Measurements from ENCODE around the gene KCNH1.

KCNH1 gene

DNA sequence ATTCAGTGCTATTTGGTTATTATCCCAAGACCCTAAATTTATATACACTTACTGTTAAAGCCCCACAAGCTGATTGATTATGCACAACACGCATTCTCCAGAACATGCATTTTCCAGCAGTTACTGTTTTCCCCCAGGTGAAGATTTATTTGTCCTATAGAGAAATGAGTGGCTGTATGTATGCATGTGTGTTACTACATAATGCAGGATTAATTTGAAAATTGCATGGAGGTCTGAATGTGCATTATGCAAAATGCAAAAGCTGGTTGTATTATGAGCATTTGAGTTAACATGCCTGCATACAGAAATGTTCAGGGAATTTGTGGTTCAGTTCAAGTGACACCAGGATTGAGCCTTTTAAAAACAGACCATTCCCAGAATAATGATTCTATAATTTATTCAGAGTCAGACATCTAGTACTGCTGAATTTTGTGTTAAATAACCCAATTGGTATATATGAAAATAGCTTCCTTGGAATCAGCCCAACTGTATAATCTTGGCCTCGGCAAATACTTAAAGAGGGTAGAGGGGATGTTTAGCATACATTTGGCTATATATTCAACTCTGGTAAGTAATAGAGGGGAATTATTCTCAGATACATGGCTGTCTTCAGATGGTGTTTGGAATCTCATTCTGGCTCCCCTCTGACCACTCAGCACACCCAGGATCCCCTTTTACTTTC, 485.2 kb downstream of the KCNH1 start:
- H3K4me3 ChIP-seq (ENCODE audit: low read depth, low read length), result no peak overlapping the region
- TF ChIP-seq POLR2A (IDR thresholded peaks at IDR 0.05; ENCODE audit: extremely low read depth, insufficient read length) (no peak), MAX (IDR thresholded peaks at IDR 0.05; ENCODE audit: low read depth, low read length) (no peak), MYC (IDR thresholded peaks at IDR 0.05; ENCODE audit: low read depth, low read length) (no peak)
- TF ChIP-seq, protein P1, sequence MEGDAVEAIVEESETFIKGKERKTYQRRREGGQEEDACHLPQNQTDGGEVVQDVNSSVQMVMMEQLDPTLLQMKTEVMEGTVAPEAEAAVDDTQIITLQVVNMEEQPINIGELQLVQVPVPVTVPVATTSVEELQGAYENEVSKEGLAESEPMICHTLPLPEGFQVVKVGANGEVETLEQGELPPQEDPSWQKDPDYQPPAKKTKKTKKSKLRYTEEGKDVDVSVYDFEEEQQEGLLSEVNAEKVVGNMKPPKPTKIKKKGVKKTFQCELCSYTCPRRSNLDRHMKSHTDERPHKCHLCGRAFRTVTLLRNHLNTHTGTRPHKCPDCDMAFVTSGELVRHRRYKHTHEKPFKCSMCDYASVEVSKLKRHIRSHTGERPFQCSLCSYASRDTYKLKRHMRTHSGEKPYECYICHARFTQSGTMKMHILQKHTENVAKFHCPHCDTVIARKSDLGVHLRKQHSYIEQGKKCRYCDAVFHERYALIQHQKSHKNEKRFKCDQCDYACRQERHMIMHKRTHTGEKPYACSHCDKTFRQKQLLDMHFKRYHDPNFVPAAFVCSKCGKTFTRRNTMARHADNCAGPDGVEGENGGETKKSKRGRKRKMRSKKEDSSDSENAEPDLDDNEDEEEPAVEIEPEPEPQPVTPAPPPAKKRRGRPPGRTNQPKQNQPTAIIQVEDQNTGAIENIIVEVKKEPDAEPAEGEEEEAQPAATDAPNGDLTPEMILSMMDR (IDR thresholded peaks at IDR 0.05; ENCODE audit: low read depth, low read length), result no peak
- no peak for DNase-seq (ENCODE audit: low read depth)

DNA sequence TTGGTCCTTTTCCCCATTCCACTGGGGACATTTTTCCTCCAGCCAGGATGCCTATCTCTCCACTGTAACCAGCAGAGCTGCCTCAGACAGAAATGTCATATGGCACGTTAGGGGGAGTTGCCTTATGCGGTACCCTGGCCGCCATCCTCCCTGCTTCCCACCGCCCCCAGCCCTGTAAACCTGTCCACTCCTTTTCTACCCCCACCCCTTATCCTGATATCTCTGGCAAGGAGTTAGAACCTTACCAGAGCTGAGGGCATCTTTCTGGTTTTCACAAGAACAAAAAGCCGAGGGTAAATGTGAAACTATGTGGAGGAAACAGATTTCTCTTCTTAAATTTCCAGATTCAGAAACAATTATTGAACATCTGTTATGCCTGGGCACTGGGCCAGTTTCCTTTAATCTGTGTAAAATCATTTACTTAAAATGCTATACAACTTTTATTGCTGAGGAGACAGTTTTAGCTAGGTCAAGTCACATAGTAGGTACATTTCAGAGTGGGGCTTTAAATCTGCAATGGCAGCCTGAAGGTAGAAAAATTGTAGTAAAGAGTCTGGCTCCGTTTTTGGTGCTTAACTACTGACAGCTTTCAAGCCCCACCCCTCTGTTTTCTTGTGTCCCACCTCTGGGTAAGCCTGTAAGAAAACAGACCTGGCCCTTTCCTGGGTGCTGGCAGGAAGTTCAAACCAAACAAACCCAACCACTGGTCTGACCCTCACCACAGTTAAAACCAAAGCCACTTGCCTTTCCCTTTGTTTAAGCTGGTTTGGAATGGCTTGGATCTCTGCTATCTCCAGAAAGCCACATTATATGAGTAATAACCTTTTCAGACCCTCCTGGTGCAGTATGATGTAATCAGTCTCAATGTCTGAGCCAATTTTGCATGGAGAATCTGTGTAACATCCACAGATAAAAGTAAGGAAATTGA, 486.3 kb downstream of the KCNH1 start:
- no peak for DNase-seq (ENCODE audit: low read depth)

DNA sequence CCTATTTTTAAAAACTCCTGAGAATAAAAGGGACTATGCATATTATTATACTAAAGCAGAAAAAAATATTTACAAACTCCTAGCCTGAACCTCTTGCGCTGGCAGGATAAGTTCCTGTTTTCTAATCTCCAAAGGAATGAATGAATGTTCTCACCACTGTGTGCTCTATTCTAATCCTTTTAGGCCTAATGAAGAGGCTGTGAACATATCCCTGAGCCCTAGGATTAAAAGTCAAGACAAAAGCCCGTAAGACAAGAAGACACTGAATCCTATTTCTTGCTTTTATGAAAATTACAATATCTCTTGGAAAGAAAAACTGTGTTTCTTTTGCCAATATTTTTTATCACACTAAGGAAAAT, 487.7 kb downstream of the KCNH1 start:
- H3K4me3 ChIP-seq (ENCODE audit: low read depth, low read length), result no peak overlapping the region
- DNase-seq (ENCODE audit: low read depth), result no peak
- TF ChIP-seq, protein P1 (IDR thresholded peaks at IDR 0.05; ENCODE audit: low read depth, low read length), result no peak
- no peak for TF ChIP-seq POLR2A (IDR thresholded peaks at IDR 0.05; ENCODE audit: extremely low read depth, insufficient read length)
- TF ChIP-seq MAX (IDR thresholded peaks at IDR 0.05; ENCODE audit: low read depth, low read length), result no peak
- no peak for TF ChIP-seq MYC (IDR thresholded peaks at IDR 0.05; ENCODE audit: low read depth, low read length)

More for the DNA sequence above, 486.3 kb downstream of the KCNH1 start:
- no peak overlapping the region for H3K4me3 ChIP-seq (ENCODE audit: low read depth, low read length)
- TF ChIP-seq MAX (IDR thresholded peaks at IDR 0.05; ENCODE audit: low read depth, low read length), result no peak

GRCh38 chr1:210645582-210646257, 488.2 kb downstream of the KCNH1 start:
- no peak overlapping the region for H3K4me3 ChIP-seq (ENCODE audit: low read depth, low read length)
- no peak for DNase-seq (ENCODE audit: low read depth)
- TF ChIP-seq, protein P1 (IDR thresholded peaks at IDR 0.05; ENCODE audit: low read depth, low read length), result no peak
- TF ChIP-seq MYC (IDR thresholded peaks at IDR 0.05; ENCODE audit: low read depth, low read length) (no peak), MAX (IDR thresholded peaks at IDR 0.05; ENCODE audit: low read depth, low read length) (no peak), POLR2A (IDR thresholded peaks at IDR 0.05; ENCODE audit: extremely low read depth, insufficient read length) (no peak)

GRCh38 chr1:210641582-210641981, 492.4 kb downstream of the KCNH1 start:
- TF ChIP-seq, protein P1 (IDR thresholded peaks at IDR 0.05; ENCODE audit: low read depth, low read length), result no peak
- no peak for TF ChIP-seq MYC (IDR thresholded peaks at IDR 0.05; ENCODE audit: low read depth, low read length)
- no peak for TF ChIP-seq POLR2A (IDR thresholded peaks at IDR 0.05; ENCODE audit: extremely low read depth, insufficient read length)
- no peak for TF ChIP-seq MAX (IDR thresholded peaks at IDR 0.05; ENCODE audit: low read depth, low read length)
- no peak for DNase-seq (ENCODE audit: low read depth)
- no peak overlapping the region for H3K4me3 ChIP-seq (ENCODE audit: low read depth, low read length)
